Ishikawa (cell line): ENCODE measurements around the gene TAS2R40.

Source experiments
- CEBPB ChIP-seq: IDR thresholded peaks from 2 replicates; pipeline ENCODE4 v1.6.1; 2012
- CREB1 ChIP-seq: IDR thresholded peaks from 2 replicates; pipeline ENCODE4 v1.6.1; 2012; ENCODE audit warnings: low read depth
- EGR1 ChIP-seq: IDR thresholded peaks from 2 replicates; pipeline ENCODE4 v1.6.1; 2012
- EP300 ChIP-seq: IDR thresholded peaks from 2 replicates; pipeline ENCODE4 v1.6.1; 2012; ENCODE audit warnings: borderline replicate concordance
- FOXM1 ChIP-seq: IDR thresholded peaks from 2 replicates; pipeline ENCODE4 v1.6.1; 2012; ENCODE audit warnings: low read depth, borderline replicate concordance
- MAX ChIP-seq: IDR thresholded peaks from 2 replicates; pipeline ENCODE4 v1.6.1; 2012
- NFIC ChIP-seq: IDR thresholded peaks from 2 replicates; pipeline ENCODE4 v1.6.1; 2012
- RAD21 ChIP-seq: IDR thresholded peaks from 2 replicates; pipeline ENCODE4 v1.6.1; 2012; ENCODE audit warnings: low read depth
- TAF1 ChIP-seq: IDR thresholded peaks from 2 replicates; pipeline ENCODE4 v1.6.1; 2012; ENCODE audit warnings: low read depth, mild to moderate bottlenecking
- TCF12 ChIP-seq: IDR thresholded peaks from 2 replicates; pipeline ENCODE4 v1.6.1; 2012; ENCODE audit warnings: low read depth
- TEAD4 ChIP-seq: IDR thresholded peaks from 2 replicates; pipeline ENCODE4 v1.6.1; 2012
- USF1 ChIP-seq: IDR thresholded peaks from 2 replicates; pipeline ENCODE4 v1.6.1; 2012
- YY1 ChIP-seq: IDR thresholded peaks from 2 replicates; pipeline ENCODE4 v1.6.1; 2012; ENCODE audit warnings: low read depth
- ZBTB7A ChIP-seq: IDR thresholded peaks from 2 replicates; pipeline ENCODE4 v1.6.1; 2012; ENCODE audit warnings: low read depth
- TF ChIP-seq, protein P1 (sequence below): IDR thresholded peaks from 2 replicates; pipeline ENCODE4 v1.6.1; 2012; ENCODE audit warnings: low read depth, mild to moderate bottlenecking

Gene TAS2R40

GRCh38 chr7:143216151-143216550 lies 5.7 kb upstream of the TAS2R40 start:
- TF ChIP-seq MAX: no peak
- TF ChIP-seq CREB1: no peak
- TF ChIP-seq FOXM1: no peak
- no peak for TF ChIP-seq NFIC
- no peak for TF ChIP-seq YY1
- no peak for TF ChIP-seq EP300
- no peak for TF ChIP-seq TCF12
- TF ChIP-seq, protein P1, sequence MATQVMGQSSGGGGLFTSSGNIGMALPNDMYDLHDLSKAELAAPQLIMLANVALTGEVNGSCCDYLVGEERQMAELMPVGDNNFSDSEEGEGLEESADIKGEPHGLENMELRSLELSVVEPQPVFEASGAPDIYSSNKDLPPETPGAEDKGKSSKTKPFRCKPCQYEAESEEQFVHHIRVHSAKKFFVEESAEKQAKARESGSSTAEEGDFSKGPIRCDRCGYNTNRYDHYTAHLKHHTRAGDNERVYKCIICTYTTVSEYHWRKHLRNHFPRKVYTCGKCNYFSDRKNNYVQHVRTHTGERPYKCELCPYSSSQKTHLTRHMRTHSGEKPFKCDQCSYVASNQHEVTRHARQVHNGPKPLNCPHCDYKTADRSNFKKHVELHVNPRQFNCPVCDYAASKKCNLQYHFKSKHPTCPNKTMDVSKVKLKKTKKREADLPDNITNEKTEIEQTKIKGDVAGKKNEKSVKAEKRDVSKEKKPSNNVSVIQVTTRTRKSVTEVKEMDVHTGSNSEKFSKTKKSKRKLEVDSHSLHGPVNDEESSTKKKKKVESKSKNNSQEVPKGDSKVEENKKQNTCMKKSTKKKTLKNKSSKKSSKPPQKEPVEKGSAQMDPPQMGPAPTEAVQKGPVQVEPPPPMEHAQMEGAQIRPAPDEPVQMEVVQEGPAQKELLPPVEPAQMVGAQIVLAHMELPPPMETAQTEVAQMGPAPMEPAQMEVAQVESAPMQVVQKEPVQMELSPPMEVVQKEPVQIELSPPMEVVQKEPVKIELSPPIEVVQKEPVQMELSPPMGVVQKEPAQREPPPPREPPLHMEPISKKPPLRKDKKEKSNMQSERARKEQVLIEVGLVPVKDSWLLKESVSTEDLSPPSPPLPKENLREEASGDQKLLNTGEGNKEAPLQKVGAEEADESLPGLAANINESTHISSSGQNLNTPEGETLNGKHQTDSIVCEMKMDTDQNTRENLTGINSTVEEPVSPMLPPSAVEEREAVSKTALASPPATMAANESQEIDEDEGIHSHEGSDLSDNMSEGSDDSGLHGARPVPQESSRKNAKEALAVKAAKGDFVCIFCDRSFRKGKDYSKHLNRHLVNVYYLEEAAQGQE: no peak
- no peak for TF ChIP-seq CEBPB
- no peak for TF ChIP-seq EGR1
- no peak for TF ChIP-seq USF1
- TF ChIP-seq ZBTB7A: no peak
- no peak for TF ChIP-seq TAF1
- no peak for TF ChIP-seq TEAD4
- no peak for TF ChIP-seq RAD21

- TF ChIP-seq CREB1 (no peak), YY1 (no peak), EP300 (no peak), TEAD4 (no peak), MAX (no peak)
These were observed 5.2 kb upstream of the TAS2R40 start for GRCh38 chr7:143216686-143217085.

- TF ChIP-seq MAX: no peak
- TF ChIP-seq FOXM1: no peak
- no peak for TF ChIP-seq TCF12
- TF ChIP-seq CEBPB: no peak
- no peak for TF ChIP-seq EGR1
- no peak for TF ChIP-seq YY1
- TF ChIP-seq USF1: no peak
- TF ChIP-seq CREB1: no peak
These were observed 4.0 kb upstream of the TAS2R40 start for GRCh38 chr7:143217806-143218205.

GRCh38 chr7:143221286-143221685 lies 551 bp upstream of the TAS2R40 start:
- TF ChIP-seq ZBTB7A: no peak
- TF ChIP-seq MAX: no peak
- no peak for TF ChIP-seq EGR1
- TF ChIP-seq YY1: no peak
- TF ChIP-seq TCF12: no peak
- no peak for TF ChIP-seq USF1
- TF ChIP-seq EP300: no peak
- TF ChIP-seq, protein P1: no peak
- no peak for TF ChIP-seq CREB1
- no peak for TF ChIP-seq FOXM1
- TF ChIP-seq TEAD4: no peak
- TF ChIP-seq CEBPB: no peak
- TF ChIP-seq TAF1: no peak
- no peak for TF ChIP-seq NFIC
- no peak for TF ChIP-seq RAD21

DNA sequence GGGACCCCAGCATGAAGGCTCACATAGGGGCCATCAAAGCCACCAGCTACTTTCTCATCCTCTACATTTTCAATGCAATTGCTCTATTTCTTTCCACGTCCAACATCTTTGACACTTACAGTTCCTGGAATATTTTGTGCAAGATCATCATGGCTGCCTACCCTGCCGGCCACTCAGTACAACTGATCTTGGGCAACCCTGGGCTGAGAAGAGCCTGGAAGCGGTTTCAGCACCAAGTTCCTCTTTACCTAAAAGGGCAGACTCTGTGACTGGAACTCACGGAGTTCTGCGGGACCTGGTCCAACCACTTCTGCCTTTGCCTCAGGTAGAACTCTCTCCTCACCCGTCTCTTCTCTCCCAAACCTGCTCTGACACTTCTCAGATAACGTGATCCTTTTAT lies 945 bp downstream of the TAS2R40 start:
- TF ChIP-seq USF1 (no peak), FOXM1 (no peak), NFIC (no peak), MAX (no peak), TAF1 (no peak), RAD21 (no peak), EGR1 (no peak), CEBPB (no peak), YY1 (no peak), CREB1 (no peak)
- TF ChIP-seq, protein P1: no peak
